ENCODE data around the gene WASL.
"Not testable (repeated sequence)": the region's sequence is repeated elsewhere in the genome, so short reads cannot be mapped to it uniquely, and the experiment has no call there.

WASL gene

DNA sequence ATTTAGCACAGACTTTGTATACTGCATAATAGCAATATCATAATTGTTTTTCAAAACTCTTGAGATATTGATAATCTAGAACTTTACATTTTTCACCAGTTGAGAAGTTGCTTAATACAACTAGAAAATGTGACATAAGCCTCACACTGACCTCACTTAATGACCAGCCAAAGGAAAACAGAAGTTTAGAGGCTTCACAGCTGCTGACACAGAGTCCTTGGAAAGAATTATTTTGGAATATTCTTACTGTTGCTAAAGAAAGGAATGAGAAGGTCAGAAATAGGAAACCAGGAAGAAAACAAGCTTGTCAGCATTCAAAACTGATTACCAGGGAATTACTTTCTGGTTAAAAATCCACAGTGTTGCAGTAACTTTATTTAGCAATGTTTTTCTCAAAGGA is 35.5 kb upstream of the WASL start:
- no peak for DNase-seq
- intact Hi-C loops (cut with DNase I; ENCODE audit: low total_unique reads) = no loop called here
- TF ChIP-seq, protein P1, sequence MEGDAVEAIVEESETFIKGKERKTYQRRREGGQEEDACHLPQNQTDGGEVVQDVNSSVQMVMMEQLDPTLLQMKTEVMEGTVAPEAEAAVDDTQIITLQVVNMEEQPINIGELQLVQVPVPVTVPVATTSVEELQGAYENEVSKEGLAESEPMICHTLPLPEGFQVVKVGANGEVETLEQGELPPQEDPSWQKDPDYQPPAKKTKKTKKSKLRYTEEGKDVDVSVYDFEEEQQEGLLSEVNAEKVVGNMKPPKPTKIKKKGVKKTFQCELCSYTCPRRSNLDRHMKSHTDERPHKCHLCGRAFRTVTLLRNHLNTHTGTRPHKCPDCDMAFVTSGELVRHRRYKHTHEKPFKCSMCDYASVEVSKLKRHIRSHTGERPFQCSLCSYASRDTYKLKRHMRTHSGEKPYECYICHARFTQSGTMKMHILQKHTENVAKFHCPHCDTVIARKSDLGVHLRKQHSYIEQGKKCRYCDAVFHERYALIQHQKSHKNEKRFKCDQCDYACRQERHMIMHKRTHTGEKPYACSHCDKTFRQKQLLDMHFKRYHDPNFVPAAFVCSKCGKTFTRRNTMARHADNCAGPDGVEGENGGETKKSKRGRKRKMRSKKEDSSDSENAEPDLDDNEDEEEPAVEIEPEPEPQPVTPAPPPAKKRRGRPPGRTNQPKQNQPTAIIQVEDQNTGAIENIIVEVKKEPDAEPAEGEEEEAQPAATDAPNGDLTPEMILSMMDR (IDR thresholded peaks at IDR 0.05) = no peak
- Histone ChIP-seq H3K27me3 (no peaks in the 10 kb centered on the region), H3K9me3 (no peaks in the 10 kb centered on the region), H3K4me3 (no peak overlapping the region), H3K4me1 (no peaks in the 10 kb centered on the region), H3K27ac (no peak overlapping the region), H3K36me3 (no peaks in the 10 kb centered on the region)

DNA sequence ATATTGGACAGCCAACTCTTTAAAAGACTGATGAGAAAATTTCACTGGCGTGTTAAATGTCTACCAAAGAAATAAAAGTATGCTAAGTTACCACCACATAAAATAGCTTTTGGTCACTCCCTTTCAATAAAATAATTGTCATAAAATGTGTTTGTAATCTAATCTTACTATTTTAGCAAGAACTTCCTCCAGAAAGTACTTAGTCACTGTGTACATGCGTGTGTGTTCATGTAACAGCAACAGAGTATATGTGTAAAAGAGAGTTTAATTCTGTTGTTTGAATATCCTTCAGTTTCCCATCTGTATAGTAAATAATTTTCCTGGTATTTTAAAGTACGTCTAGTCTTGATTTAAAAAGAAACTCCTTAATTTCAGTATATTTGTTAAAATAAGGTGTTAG is 35.0 kb upstream of the WASL start:
- Histone ChIP-seq H3K27me3 (no peaks in the 10 kb centered on the region), H3K36me3 (no peaks in the 10 kb centered on the region), H3K4me3 (no peak overlapping the region), H3K9me3 (no peaks in the 10 kb centered on the region), H3K4me1 (no peaks in the 10 kb centered on the region), H3K27ac (no peak overlapping the region)
- DNase-seq = no peak
- TF ChIP-seq, protein P1 (IDR thresholded peaks at IDR 0.05) = no peak
- intact Hi-C loops (cut with DNase I; ENCODE audit: low total_unique reads) = no loop called here

DNA sequence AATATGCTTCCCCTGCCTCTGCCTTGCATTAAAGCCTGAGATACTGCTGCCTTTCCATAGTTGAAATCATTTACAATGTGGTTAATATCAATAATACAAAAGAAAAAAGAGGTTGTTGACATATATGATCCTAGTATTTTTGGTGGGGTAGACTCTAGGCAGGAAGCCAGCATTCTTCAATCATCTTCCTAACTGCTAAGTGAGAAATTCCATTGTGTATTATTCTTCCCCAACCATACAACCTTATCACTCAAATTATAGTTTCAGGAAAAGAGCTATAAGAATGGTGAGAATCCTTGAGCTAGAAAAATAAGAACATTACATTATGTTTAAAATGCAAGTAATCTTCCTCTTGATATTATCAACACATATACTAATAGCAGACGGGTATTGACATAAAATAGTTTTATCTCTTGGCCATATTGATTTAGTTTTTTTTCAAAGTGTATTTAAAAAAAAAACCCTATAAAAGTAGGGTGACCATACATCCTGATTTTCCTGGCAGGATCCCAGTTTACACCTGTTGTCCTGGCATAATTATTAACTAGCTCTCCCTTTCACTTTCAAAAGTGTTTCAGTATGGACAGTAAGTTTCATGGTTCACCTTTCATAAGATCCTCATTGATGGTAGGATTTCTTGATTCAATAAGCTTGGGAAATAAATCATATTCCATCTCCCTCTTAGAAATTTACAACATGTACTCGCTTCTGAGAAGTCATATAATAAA is 33.4 kb upstream of the WASL start:
- no peaks in the 10 kb centered on the region for H3K9me3 ChIP-seq
- H3K4me1 ChIP-seq = no peaks in the 10 kb centered on the region
- TF ChIP-seq, protein P1 (IDR thresholded peaks at IDR 0.05) = no peak
- no peak overlapping the region for H3K4me3 ChIP-seq
- no peaks in the 10 kb centered on the region for H3K36me3 ChIP-seq
- H3K27me3 ChIP-seq = no peaks in the 10 kb centered on the region
- intact Hi-C loops (cut with DNase I; ENCODE audit: low total_unique reads) = no loop called here
- H3K27ac ChIP-seq = no peak overlapping the region
- DNase-seq = no peak

DNA sequence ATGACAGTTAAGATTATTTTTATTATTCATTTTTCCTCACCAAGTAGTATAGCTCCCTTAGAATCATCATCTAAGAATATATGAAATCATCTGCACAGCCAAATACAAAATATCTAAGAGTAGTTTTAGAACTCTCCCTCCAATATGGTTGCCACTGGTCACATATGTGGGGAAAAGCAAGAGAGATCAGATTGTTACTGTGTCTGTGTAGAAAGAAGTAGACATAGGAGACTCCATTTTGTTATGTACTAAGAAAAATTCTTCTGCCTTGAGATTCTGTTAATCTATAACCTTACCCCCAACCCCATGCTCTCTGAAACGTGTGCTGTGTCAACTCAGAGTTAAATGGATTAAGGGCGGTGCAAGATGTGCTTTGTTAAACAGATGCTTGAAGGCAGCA is 31.7 kb upstream of the WASL start:
- H3K4me1 ChIP-seq; H3K4me3 ChIP-seq; H3K9me3 ChIP-seq; intact Hi-C loops (cut with DNase I; ENCODE audit: low total_unique reads); DNase-seq; H3K36me3 ChIP-seq; H3K27ac ChIP-seq; H3K27me3 ChIP-seq: not testable (repeated sequence)

DNA sequence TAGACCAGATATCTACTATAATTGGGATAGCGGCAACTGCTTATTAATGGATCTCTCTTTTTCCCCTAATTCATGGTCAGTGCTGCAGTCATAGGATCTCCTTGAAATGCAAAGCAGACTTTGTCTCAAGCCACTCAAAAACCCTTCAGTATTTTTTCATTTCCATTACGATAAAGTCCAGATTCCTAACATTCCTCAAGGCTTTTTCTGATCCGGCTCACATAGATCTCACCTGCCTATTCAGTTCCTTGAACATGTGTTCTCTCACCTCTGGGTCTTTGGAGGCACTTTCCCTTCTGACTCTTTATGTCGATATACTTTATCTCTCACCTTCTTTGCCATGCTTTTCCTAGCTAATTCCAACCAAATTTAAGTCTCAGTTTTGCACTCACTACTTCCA is 25.7 kb upstream of the WASL start:
- DNase-seq = no peak
- intact Hi-C loops (cut with DNase I; ENCODE audit: low total_unique reads) = no loop called here
- TF ChIP-seq, protein P1 (IDR thresholded peaks at IDR 0.05) = no peak
- H3K27ac ChIP-seq = no peak overlapping the region
- no peaks in the 10 kb centered on the region for H3K4me1 ChIP-seq
- no peak overlapping the region for H3K4me3 ChIP-seq
- H3K9me3 ChIP-seq = no peaks in the 10 kb centered on the region
- no peaks in the 10 kb centered on the region for H3K36me3 ChIP-seq
- peaks cover 0 to 3% of the 10 kb centered on the region in 2 donors for H3K27me3 ChIP-seq

DNA sequence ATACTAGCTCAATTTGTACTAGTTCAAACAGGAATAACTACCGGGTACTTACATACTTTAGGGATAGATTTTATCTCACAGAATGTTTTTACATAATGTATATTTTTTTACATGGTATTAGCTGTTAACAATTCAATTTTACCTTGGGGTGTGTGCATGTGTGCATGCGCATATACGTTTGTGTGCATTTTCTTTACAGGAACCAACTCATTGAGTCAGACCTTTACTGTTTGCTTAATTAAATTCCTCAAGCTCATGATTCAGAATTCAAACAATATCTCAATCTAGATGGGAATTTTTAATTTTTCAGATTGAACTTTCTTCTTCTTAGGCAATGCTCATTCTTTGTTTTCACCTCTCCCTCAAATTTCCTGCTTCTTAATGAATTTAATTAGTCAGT is 24.7 kb upstream of the WASL start:
- Histone ChIP-seq H3K4me3 (no peak overlapping the region), H3K27me3 (peaks cover 0 to 3% of the 10 kb centered on the region in 2 donors), H3K36me3 (no peaks in the 10 kb centered on the region), H3K4me1 (no peaks in the 10 kb centered on the region), H3K27ac (no peak overlapping the region), H3K9me3 (no peaks in the 10 kb centered on the region)
- intact Hi-C loops (cut with DNase I; ENCODE audit: low total_unique reads) = no loop called here
- TF ChIP-seq, protein P1 (IDR thresholded peaks at IDR 0.05) = no peak
- DNase-seq = no peak

Data from tibial artery (tissue), 4 donors.